Measurements from ENCODE around the gene FNDC1. TPM values are rescaled to one million over a fixed set of nuclear protein-coding genes. Genes with fewer than 3 reads are reported as not detected.
A peak's percentile ranks its signal among the peaks of the same experiment; 100 is the strongest.

The FNDC1 gene
- total RNA-seq, 1 donor from 2014 or later: 0.64 TPM

GRCh38 chr6:159142531-159142930, 26.7 kb upstream of the FNDC1 start:
- H3K9me3 Mint-ChIP-seq (ENCODE audit: unreplicated experiment): no peaks in the 10 kb centered on the region
- no peaks in the 10 kb centered on the region for H3K4me1 Mint-ChIP-seq (ENCODE audit: unreplicated experiment)
- no peaks in the 10 kb centered on the region for H3K36me3 Mint-ChIP-seq (ENCODE audit: unreplicated experiment)
- TF ChIP-seq CTCF (IDR thresholded peaks at IDR 0.05): no peak
- H3K27me3 Mint-ChIP-seq (ENCODE audit: unreplicated experiment): peaks cover 54% of the 10 kb centered on the region
- no peak overlapping the region for H3K4me3 Mint-ChIP-seq (ENCODE audit: unreplicated experiment)
- H3K27ac Mint-ChIP-seq (ENCODE audit: unreplicated experiment): no peak overlapping the region
- DNase-seq (ENCODE audit: extremely low spot score, unreplicated experiment): no peak

GRCh38 chr6:159148641-159149040, 20.6 kb upstream of the FNDC1 start:
- no peaks in the 10 kb centered on the region for H3K36me3 Mint-ChIP-seq (ENCODE audit: unreplicated experiment)
- no peak for TF ChIP-seq CTCF (IDR thresholded peaks at IDR 0.05)
- no peak overlapping the region for H3K4me3 Mint-ChIP-seq (ENCODE audit: unreplicated experiment)
- H3K9me3 Mint-ChIP-seq (ENCODE audit: unreplicated experiment): no peaks in the 10 kb centered on the region
- H3K27ac Mint-ChIP-seq (ENCODE audit: unreplicated experiment): no peak overlapping the region
- DNase-seq (ENCODE audit: extremely low spot score, unreplicated experiment): no peak
- no peaks in the 10 kb centered on the region for H3K4me1 Mint-ChIP-seq (ENCODE audit: unreplicated experiment)
- H3K27me3 Mint-ChIP-seq (ENCODE audit: unreplicated experiment): peaks cover 49% of the 10 kb centered on the region

- Mint-ChIP-seq H3K36me3 (ENCODE audit: unreplicated experiment) (no peaks in the 10 kb centered on the region), H3K27me3 (ENCODE audit: unreplicated experiment) (peaks cover 46% of the 10 kb centered on the region), H3K27ac (ENCODE audit: unreplicated experiment) (no peak overlapping the region), H3K4me1 (ENCODE audit: unreplicated experiment) (no peaks in the 10 kb centered on the region), H3K9me3 (ENCODE audit: unreplicated experiment) (no peaks in the 10 kb centered on the region), H3K4me3 (ENCODE audit: unreplicated experiment) (no peak overlapping the region)
- TF ChIP-seq CTCF (IDR thresholded peaks at IDR 0.05): no peak
- no peak for DNase-seq (ENCODE audit: extremely low spot score, unreplicated experiment)
These were observed 19.6 kb upstream of the FNDC1 start for GRCh38 chr6:159149641-159150040.

GRCh38 chr6:159151266-159151855, 17.8 kb upstream of the FNDC1 start:
- Mint-ChIP-seq H3K4me1 (ENCODE audit: unreplicated experiment) (no peaks in the 10 kb centered on the region), H3K27ac (ENCODE audit: unreplicated experiment) (no peak overlapping the region), H3K4me3 (ENCODE audit: unreplicated experiment) (no peak overlapping the region), H3K27me3 (ENCODE audit: unreplicated experiment) (peaks cover 41% of the 10 kb centered on the region), H3K9me3 (ENCODE audit: unreplicated experiment) (peaks cover 9% of the 10 kb centered on the region), H3K36me3 (ENCODE audit: unreplicated experiment) (no peaks in the 10 kb centered on the region)
- no peak for DNase-seq (ENCODE audit: extremely low spot score, unreplicated experiment)
- TF ChIP-seq CTCF (IDR thresholded peaks at IDR 0.05): peak; percentile 84

- H3K4me3 Mint-ChIP-seq (ENCODE audit: unreplicated experiment): no peak overlapping the region
- no peak for TF ChIP-seq CTCF (IDR thresholded peaks at IDR 0.05)
- H3K4me1 Mint-ChIP-seq (ENCODE audit: unreplicated experiment): no peaks in the 10 kb centered on the region
- DNase-seq (ENCODE audit: extremely low spot score, unreplicated experiment): no peak
- H3K27ac Mint-ChIP-seq (ENCODE audit: unreplicated experiment): no peak overlapping the region
- peaks cover 12% of the 10 kb centered on the region for H3K9me3 Mint-ChIP-seq (ENCODE audit: unreplicated experiment)
- no peaks in the 10 kb centered on the region for H3K36me3 Mint-ChIP-seq (ENCODE audit: unreplicated experiment)
- peaks cover 37% of the 10 kb centered on the region for H3K27me3 Mint-ChIP-seq (ENCODE audit: unreplicated experiment)
These were observed 17.2 kb upstream of the FNDC1 start for GRCh38 chr6:159152041-159152440.

Data from osteocyte (in vitro differentiated cells).